IMR-90 (cell line): ENCODE measurements around the gene IWS1. TPM values are rescaled to one million over a fixed set of nuclear protein-coding genes. Genes with fewer than 3 reads are reported as not detected.

Experiments
- ATAC-seq: fragments of 200-7000 bp; cut with Tn5 transposase; 2 replicates; pipeline ENCODE4 v1.9.1; 2020; ENCODE audit warnings: low read depth, mild to moderate bottlenecking, moderate library complexity
- BruUV-seq: library from RNA; stranded (reverse); fragments of 400-500 nt; replicated peaks from 2 replicates; lab custom pipeline; 2021; lab: Mats Ljungman, UMichigan
- CTCF ChIA-PET: fragments of 300-600 bp; formaldehyde crosslinking; extraction: SDS; loops from one replicate; lab custom pipeline; 2021; ENCODE audit warnings: antibody characterized with exemption; lab: Yijun Ruan, JAX
- POLR2A ChIA-PET: fragments of 300-600 bp; sonication (Branson Sonifier 250); formaldehyde crosslinking; loops from one replicate; lab custom pipeline; 2022; ENCODE audit warnings: antibody characterized with exemption; ENCODE audit not compliant: unreplicated experiment; lab: Charles Lee
- DNase-seq: peaks from one replicate; pipeline ENCODE4 v3.0.0; 2013
- H2AFZ ChIP-seq: replicated peaks from 2 replicates; pipeline ENCODE3; 2013; ENCODE audit warnings: low read length, mild to moderate bottlenecking; ENCODE audit not compliant: poor library complexity
- H2AK5ac ChIP-seq: 2 replicates; pipeline ENCODE4 v1.6.1; 2013; ENCODE audit warnings: low read depth, low read length, inconsistent platforms
- H2AK9ac ChIP-seq: replicated peaks from 2 replicates; pipeline ENCODE3; 2013; ENCODE audit warnings: mild to moderate bottlenecking, low read depth, low read length, moderate library complexity; ENCODE audit not compliant: poor library complexity
- H2BK120ac ChIP-seq: 2 replicates; pipeline ENCODE4 v1.6.1; 2013; ENCODE audit warnings: low read depth, low read length, inconsistent platforms
- H2BK15ac ChIP-seq: 3 replicates; pipeline ENCODE4 v1.6.1; 2013; ENCODE audit warnings: low read depth, low read length, inconsistent platforms
- H2BK20ac ChIP-seq: 2 replicates; pipeline ENCODE4 v1.6.1; 2013; ENCODE audit warnings: low read depth, mild to moderate bottlenecking, inconsistent platforms, low read length, moderate library complexity
- H2BK5ac ChIP-seq: 2 replicates; pipeline ENCODE4 v1.6.1; 2013; ENCODE audit warnings: mild to moderate bottlenecking, low read depth, low read length, inconsistent platforms; ENCODE audit not compliant: poor library complexity, severe bottlenecking
- H3K14ac ChIP-seq: replicated peaks from 2 replicates; pipeline ENCODE4 v1.6.1; 2013; ENCODE audit warnings: low read depth, low read length, inconsistent platforms
- H3K18ac ChIP-seq: 2 replicates; pipeline ENCODE4 v1.6.1; 2013; ENCODE audit warnings: low read depth, low read length, control low read depth
- H3K23ac ChIP-seq: 2 replicates; pipeline ENCODE4 v1.6.1; 2013; ENCODE audit warnings: low read depth, low read length, inconsistent platforms
- H3K27ac ChIP-seq: 2 replicates; pipeline ENCODE4 v1.5.1; 2013; ENCODE audit warnings: mild to moderate bottlenecking, control low read depth, low read length; ENCODE audit not compliant: insufficient read depth
- H3K27me3 ChIP-seq: 2 replicates; pipeline ENCODE4 v1.6.1; 2013; ENCODE audit warnings: low read length; ENCODE audit not compliant: control insufficient read depth, insufficient read depth
- H3K36me3 ChIP-seq: 2 replicates; pipeline ENCODE4 v1.6.1; 2013; ENCODE audit warnings: low read length, mixed read lengths; ENCODE audit not compliant: control insufficient read depth, insufficient read depth
- H3K4ac ChIP-seq: 2 replicates; pipeline ENCODE4 v1.6.1; 2013; ENCODE audit warnings: low read depth, low read length, inconsistent platforms
- H3K4me1 ChIP-seq: 2 replicates; pipeline ENCODE4 v1.6.1; 2013; ENCODE audit warnings: low read length, mixed read lengths; ENCODE audit not compliant: control insufficient read depth, insufficient read depth
- H3K4me2 ChIP-seq: 2 replicates; pipeline ENCODE4 v1.6.1; 2013; ENCODE audit warnings: low read depth, mild to moderate bottlenecking, control low read depth, low read length, moderate library complexity
- H3K4me3 ChIP-seq: 2 replicates; pipeline ENCODE4 v1.5.1; 2013; ENCODE audit warnings: low read depth, mild to moderate bottlenecking, control low read depth, low read length, moderate library complexity; ENCODE audit not compliant: insufficient read depth
- H3K56ac ChIP-seq: 2 replicates; pipeline ENCODE4 v1.6.1; 2013; ENCODE audit warnings: low read length, inconsistent platforms; ENCODE audit not compliant: insufficient read depth; ENCODE audit errors: extremely low read depth
- H3K79me1 ChIP-seq, 2 experiments: 2 replicates each; pipeline ENCODE4 v1.6.1; 2013; ENCODE audit warnings: low read length in 2 of 2, inconsistent platforms in 1 of 2, low read depth in 1 of 2
- H3K9ac ChIP-seq: 2 replicates; pipeline ENCODE4 v1.6.1; 2013; ENCODE audit warnings: low read depth, low read length, control low read depth
- H3K9me1 ChIP-seq: 2 replicates; pipeline ENCODE4 v1.6.1; 2013; ENCODE audit warnings: low read length, inconsistent platforms; ENCODE audit not compliant: insufficient read depth
- H3K9me3 ChIP-seq: 2 replicates; pipeline ENCODE4 v1.6.1; 2013; ENCODE audit warnings: low read length; ENCODE audit not compliant: control insufficient read depth, insufficient read depth
- H4K20me1 ChIP-seq: 2 replicates; pipeline ENCODE4 v1.6.1; 2013; ENCODE audit warnings: low read length, inconsistent platforms; ENCODE audit not compliant: insufficient read depth
- H4K5ac ChIP-seq: 2 replicates; pipeline ENCODE4 v1.6.1; 2013; ENCODE audit warnings: mild to moderate bottlenecking, low read depth, low read length, control low read depth
- H4K8ac ChIP-seq, 2 experiments: 2 replicates each; pipeline ENCODE4 v1.6.1; 2013; ENCODE audit warnings: low read depth in 2 of 2, low read length in 2 of 2, control low read depth in 1 of 2, inconsistent platforms in 1 of 2
- H4K91ac ChIP-seq: 2 replicates; pipeline ENCODE4 v1.6.1; 2013; ENCODE audit warnings: low read depth, low read length, inconsistent platforms; ENCODE audit not compliant: insufficient read depth
- POLR2A ChIP-seq: IDR thresholded peaks from 2 replicates; pipeline ENCODE4 v1.6.1; 2012; ENCODE audit warnings: mild to moderate bottlenecking, low read depth, low read length
- RCOR1 ChIP-seq: IDR thresholded peaks from 2 replicates; pipeline ENCODE4 v1.6.1; 2012; ENCODE audit warnings: mild to moderate bottlenecking, low read length, improper control_type of control experiment; ENCODE audit not compliant: insufficient replicate concordance
- WGBS, 2 experiments: methylation state at CpG; one replicate each; pipeline versions ENCODE4 v1.1.5 to v1.1.7; 2013; ENCODE audit warnings: missing lambda C conversion rate in 2 of 2; ENCODE audit not compliant: insufficient read length in 1 of 2; ENCODE audit errors: extremely low coverage in 2 of 2; 5-methylcytosine and 5-hydroxymethylcytosine counted together
- dilution Hi-C: fragments of 300-500 bp; cut with HindIII; formaldehyde crosslinking; loops from one replicate; pipeline ENCODE4 v1.14.3; 2018; ENCODE audit warnings: low sequenced_read_pairs; ENCODE audit not compliant: unreplicated experiment
- in situ Hi-C: fragments of 300-500 bp; cut with MboI; formaldehyde crosslinking; loops from 3 replicates; pipeline ENCODE4 v1.14.3; 2019; ENCODE audit warnings: low sequenced_read_pairs, inconsistent platforms, mixed read lengths
- intact Hi-C: fragments of 100-400 bp; cut with micrococcal nuclease; formaldehyde crosslinking; loops from 2 replicates; pipeline ENCODE4 v1.10.0; 2022
- polyA plus RNA-seq, 3 experiments: library from polyadenylated mRNA; depleted of rRNA; stranded (reverse); fragments of >200 nt; gene quantifications; 2 replicates each; pipeline ENCODE4 v1.2.3, GENCODE V29; 2012; ENCODE audit warnings: low replicate concordance in 1 of 3
- total RNA-seq: library from RNA; depleted of rRNA; stranded (reverse); fragments of >200 nt; gene quantifications from 2 replicates; pipeline ENCODE4 v1.2.3, GENCODE V29; 2012
- TF ChIP-seq, protein P1 (sequence below): conservative IDR thresholded peaks from 2 replicates; pipeline ENCODE4 v1.5.1; 2012; ENCODE audit warnings: mild to moderate bottlenecking, low read depth, low read length, improper control_type of control experiment

Gene IWS1
- total and polyA plus RNA-seq, 2 of the 4 experiments (the other 2 are of a cell fraction), result 31.5 to 52.5 TPM

DNA sequence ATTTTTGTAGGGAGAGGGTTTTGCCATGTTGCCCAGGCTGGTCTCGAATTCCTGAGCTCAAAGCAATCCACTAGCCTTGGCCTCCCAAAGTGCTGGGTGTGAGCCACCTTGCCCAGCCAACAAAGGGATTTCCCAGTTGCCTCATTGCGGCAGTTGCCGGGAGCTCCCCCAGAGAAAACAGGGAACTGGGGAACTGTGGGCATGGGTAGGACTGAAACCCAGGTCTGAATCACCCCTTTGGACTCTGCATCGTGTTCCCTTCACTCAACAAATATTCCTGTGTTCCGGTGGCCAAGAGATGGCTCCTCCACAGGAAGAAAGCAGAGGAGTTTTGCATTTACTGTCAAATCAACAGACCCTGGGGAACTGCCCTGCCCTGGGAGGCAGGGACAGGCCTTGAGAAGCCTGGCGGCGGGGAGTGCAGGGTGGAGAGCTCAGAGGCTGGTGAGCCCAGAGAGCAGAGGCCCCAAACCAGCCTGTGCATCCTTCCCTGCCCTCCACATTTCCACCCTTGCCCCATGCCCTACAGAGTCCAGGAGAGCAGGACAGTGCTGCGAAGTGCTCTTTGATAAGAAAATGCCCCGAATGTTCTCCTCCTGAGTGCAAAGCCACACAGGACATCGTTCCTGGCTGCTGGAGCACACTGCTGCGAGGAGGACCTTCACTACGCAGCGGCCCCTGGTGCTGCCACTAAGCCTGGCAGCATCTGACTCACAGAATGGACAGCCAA, 34.1 kb upstream of the IWS1 start:
- H4K5ac ChIP-seq, result no peak overlapping the region
- H3K79me1 ChIP-seq, result no peaks in the 10 kb centered on the region
- H2BK15ac ChIP-seq, result no peak overlapping the region
- no peaks in the 10 kb centered on the region for H3K9me1 ChIP-seq
- ChIA-PET POLR2A (no interaction called here), CTCF (no interaction called here)
- H2AK5ac ChIP-seq, result no peak overlapping the region
- no peaks in the 10 kb centered on the region for H4K20me1 ChIP-seq
- H3K27me3 ChIP-seq, result peaks cover 23% of the 10 kb centered on the region
- no peak overlapping the region for H4K91ac ChIP-seq
- no peak overlapping the region for H2AK9ac ChIP-seq
- no peak overlapping the region for H3K9ac ChIP-seq
- no peak overlapping the region for H2BK120ac ChIP-seq
- WGBS, 2 experiments, result 68% methylated on average over 5 of the region's 13 CpGs; no CpG with 5 or more reads in 1 of the 2 experiments
- H4K8ac ChIP-seq, result no peak overlapping the region
- H3K9me3 ChIP-seq, result peaks cover 6% of the 10 kb centered on the region; the same call in 1 of the 2 replicates
- H3K36me3 ChIP-seq, result no peaks in the 10 kb centered on the region
- H3K18ac ChIP-seq, result no peak overlapping the region
- no peaks in the 10 kb centered on the region for H3K4me1 ChIP-seq
- H3K4me2 ChIP-seq, result no peak overlapping the region
- H3K56ac ChIP-seq, result no peak overlapping the region
- no peak overlapping the region for H2BK5ac ChIP-seq
- H3K4me3 ChIP-seq, result no peak overlapping the region
- H3K4ac ChIP-seq, result no peak overlapping the region
- DNase-seq (no peak), ATAC-seq (peak; percentile 72)
- H2AFZ ChIP-seq, result no peak overlapping the region
- in situ Hi-C loops, result no loop called here
- H3K27ac ChIP-seq, result no peak overlapping the region
- intact Hi-C loops, result no loop called here
- no TSS peak for BruUV-seq
- H3K14ac ChIP-seq, result no peak overlapping the region
- dilution Hi-C loops, result no loop called here
- TF ChIP-seq RCOR1 (no peak), POLR2A (no peak)
- TF ChIP-seq, protein P1, sequence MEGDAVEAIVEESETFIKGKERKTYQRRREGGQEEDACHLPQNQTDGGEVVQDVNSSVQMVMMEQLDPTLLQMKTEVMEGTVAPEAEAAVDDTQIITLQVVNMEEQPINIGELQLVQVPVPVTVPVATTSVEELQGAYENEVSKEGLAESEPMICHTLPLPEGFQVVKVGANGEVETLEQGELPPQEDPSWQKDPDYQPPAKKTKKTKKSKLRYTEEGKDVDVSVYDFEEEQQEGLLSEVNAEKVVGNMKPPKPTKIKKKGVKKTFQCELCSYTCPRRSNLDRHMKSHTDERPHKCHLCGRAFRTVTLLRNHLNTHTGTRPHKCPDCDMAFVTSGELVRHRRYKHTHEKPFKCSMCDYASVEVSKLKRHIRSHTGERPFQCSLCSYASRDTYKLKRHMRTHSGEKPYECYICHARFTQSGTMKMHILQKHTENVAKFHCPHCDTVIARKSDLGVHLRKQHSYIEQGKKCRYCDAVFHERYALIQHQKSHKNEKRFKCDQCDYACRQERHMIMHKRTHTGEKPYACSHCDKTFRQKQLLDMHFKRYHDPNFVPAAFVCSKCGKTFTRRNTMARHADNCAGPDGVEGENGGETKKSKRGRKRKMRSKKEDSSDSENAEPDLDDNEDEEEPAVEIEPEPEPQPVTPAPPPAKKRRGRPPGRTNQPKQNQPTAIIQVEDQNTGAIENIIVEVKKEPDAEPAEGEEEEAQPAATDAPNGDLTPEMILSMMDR, result 0 out of 2 replicates have a peak, but pooled peaks have one; percentile 6
- no peak overlapping the region for H2BK20ac ChIP-seq
- no peak overlapping the region for H3K23ac ChIP-seq
